K562 (cell line): ENCODE measurements around the gene NUDT5. TPM values are rescaled to one million over a fixed set of nuclear protein-coding genes. Genes with fewer than 3 reads are reported as not detected.

Source experiments
- ATAC-seq: fragments of 200-7000 bp; cut with Tn5 transposase; 3 replicates; pipeline ENCODE4 v1.9.1; 2020; ENCODE audit warnings: moderate library complexity
- BruUV-seq: library from RNA; stranded (reverse); fragments of 400-500 nt; replicated peaks from 2 replicates; lab custom pipeline; 2021; lab: Mats Ljungman, UMichigan
- CTCF ChIA-PET: fragments of 300-600 bp; formaldehyde crosslinking; extraction: SDS; loops from one replicate; lab custom pipeline; 2021; ENCODE audit warnings: low intra/inter-chr PET ratio; lab: Yijun Ruan, JAX
- POLR2A ChIA-PET: fragments of 300-600, 350-650 bp; sonication (Branson Sonifier 250); formaldehyde crosslinking; extraction: SDS; loops from one replicate; lab custom pipeline; 2021; ENCODE audit warnings: antibody characterized with exemption, inconsistent platforms; lab: Yijun Ruan, JAX
- DNase-seq, 4 experiments: peaks; one replicate each; pipeline versions ENCODE4 v3.0.0 to v3.0.0-alpha.2; 2011 to 2018; ENCODE audit warnings: low spot score in 3 of 4, mixed read lengths in 3 of 4; ENCODE audit errors: extremely low read depth in 1 of 4
- FAIRE-seq: peaks from 2 replicates; lab custom pipeline; 2011; peaks lifted over from hg19 to GRCh38; lab: Jason Lieb, UNC
- H2AFZ ChIP-seq: 2 replicates; pipeline ENCODE4 v1.6.0; 2011; ENCODE audit warnings: low read depth, low read length, control low read depth, inconsistent platforms
- H3K27ac ChIP-seq: fragments of 200-600 bp; 3 replicates; pipeline ENCODE4 v1.8.0; 2011; ENCODE audit warnings: low read depth, mild to moderate bottlenecking, control low read depth, inconsistent platforms, low read length, moderate library complexity, mixed read lengths; ENCODE audit errors: extremely low read depth
- H3K27me3 ChIP-seq, 2 experiments: fragments of 300-600 bp in 1 of 2; 2 replicates in 1 of 2; 3 replicates in 1 of 2; pipeline versions ENCODE4 v1.6.0 to v1.8.0; 2011; ENCODE audit warnings: inconsistent platforms in 2 of 2, low read length in 2 of 2, mild to moderate bottlenecking in 1 of 2, mixed read lengths in 1 of 2, moderate library complexity in 1 of 2; ENCODE audit not compliant: control insufficient read depth in 2 of 2, insufficient read depth in 2 of 2
- H3K36me3 ChIP-seq: fragments of 300-600 bp; 3 replicates; pipeline ENCODE4 v1.8.0; 2011; ENCODE audit warnings: mild to moderate bottlenecking, low read length, inconsistent platforms; ENCODE audit not compliant: control insufficient read depth, insufficient read depth
- H3K4me1 ChIP-seq, 2 experiments: fragments of 200-600 bp in 1 of 2; replicated peaks in 1 of 2; 2 replicates in 1 of 2; 3 replicates in 1 of 2; pipeline versions ENCODE4 v1.5.1 to v1.8.0; 2011; ENCODE audit warnings: inconsistent platforms in 2 of 2, low read length in 2 of 2, mild to moderate bottlenecking in 1 of 2, mixed read lengths in 1 of 2, moderate library complexity in 1 of 2; ENCODE audit not compliant: control insufficient read depth in 2 of 2, insufficient read depth in 2 of 2
- H3K4me2 ChIP-seq: 2 replicates; pipeline ENCODE4 v1.6.1; 2011; ENCODE audit warnings: low read length, control low read depth, inconsistent platforms, mixed read lengths; ENCODE audit not compliant: insufficient read depth
- H3K4me3 ChIP-seq: fragments of 200-600 bp; sonication (generic), shearing (Covaris generic); 2 replicates; pipeline ENCODE4 v1.5.1; 2016; ENCODE audit warnings: control low read depth, inconsistent platforms
- H3K79me2 ChIP-seq: fragments of 200-600 bp; 3 replicates; pipeline ENCODE4 v1.8.0; 2011; ENCODE audit warnings: low read length, inconsistent platforms; ENCODE audit not compliant: control insufficient read depth, insufficient read depth
- H3K9ac ChIP-seq, 2 experiments: 2 replicates each; pipeline versions ENCODE4 v1.6.0 to v1.6.1; 2011; ENCODE audit warnings: low read depth in 2 of 2, low read length in 2 of 2, control low read depth in 1 of 2, inconsistent platforms in 1 of 2, mild to moderate bottlenecking in 1 of 2, mixed read lengths in 1 of 2; ENCODE audit not compliant: insufficient read depth in 1 of 2
- H3K9me1 ChIP-seq: one replicate; pipeline ENCODE4 v1.6.0; 2011; ENCODE audit warnings: inconsistent platforms, mild to moderate bottlenecking, low read length, moderate library complexity; ENCODE audit not compliant: control insufficient read depth, insufficient read depth
- H3K9me3 ChIP-seq: replicated peaks from 2 replicates; pipeline ENCODE4 v1.5.1; 2011; ENCODE audit warnings: low read depth, low read length, inconsistent platforms; ENCODE audit not compliant: control insufficient read depth, insufficient read depth
- H4K20me1 ChIP-seq: replicated peaks from 2 replicates; pipeline ENCODE4 v1.6.1; 2011; ENCODE audit warnings: low read length, inconsistent platforms, mixed read lengths; ENCODE audit not compliant: control insufficient read depth, insufficient read depth
- BRD9 ChIP-seq: fragments of 450-650 bp; IDR thresholded peaks from 2 replicates; pipeline ENCODE4 v1.6.1; 2018; ENCODE audit warnings: low read depth; ENCODE audit not compliant: partially characterized antibody
- CTBP1 ChIP-seq: fragments of 450-650 bp; IDR thresholded peaks from 2 replicates; pipeline ENCODE4 v1.6.1; 2016; ENCODE audit warnings: borderline replicate concordance
- KLF10 ChIP-seq: fragments of 250-450 bp; sonication (Bioruptor Pico); IDR thresholded peaks from 2 replicates; pipeline ENCODE4 v1.6.1; 2021; ENCODE audit warnings: matching md5 sums
- MCM7 ChIP-seq, 2 experiments: fragments of 450-650 bp; IDR thresholded peaks; 2 replicates each; pipeline ENCODE4 v1.6.1; 2016 to 2018
- NR2C2 ChIP-seq, 2 experiments: fragments of 200-800 bp in 1 of 2; sonication (Bioruptor generic) in 1 of 2; sonication (generic) in 1 of 2; formaldehyde crosslinking in 1 of 2; IDR thresholded peaks; 2 replicates each; pipeline versions ENCODE4 v1.6.1 to v1.8.0; 2016 to 2022; ENCODE audit warnings: mild to moderate bottlenecking in 1 of 2, missing compliant biosample characterization in 1 of 2, missing genetic modification characterization in 1 of 2, missing genetic modification reagents in 1 of 2
- POLR2AphosphoS5 ChIP-seq: IDR thresholded peaks from 2 replicates; pipeline ENCODE4 v1.6.1; 2011; ENCODE audit warnings: mild to moderate bottlenecking, low read depth, low read length, moderate library complexity; ENCODE audit not compliant: control insufficient read depth, insufficient read depth
- RBBP5 ChIP-seq: fragments of 200-600 bp; sonication (generic); IDR thresholded peaks from 2 replicates; pipeline ENCODE4 v1.6.1; 2012; ENCODE audit warnings: borderline replicate concordance, mild to moderate bottlenecking, low read length, control low read depth, inconsistent platforms; ENCODE audit not compliant: insufficient read depth, poor library complexity, severe bottlenecking
- SOX6 ChIP-seq: fragments of 450-650 bp; IDR thresholded peaks from 2 replicates; pipeline ENCODE4 v1.6.1; 2014; ENCODE audit warnings: mild to moderate bottlenecking
- U2AF1 ChIP-seq: fragments of 200-400 bp; formaldehyde crosslinking; optimal IDR thresholded peaks from 2 replicates; pipeline ENCODE3; 2017; ENCODE audit warnings: mild to moderate bottlenecking, low read depth, low read length, moderate library complexity
- XRCC4 ChIP-seq: IDR thresholded peaks from one replicate; pipeline ENCODE4 v1.6.1; 2011; ENCODE audit not compliant: insufficient read depth, insufficient read length; ENCODE audit errors: extremely low read depth
- ZNF507 ChIP-seq: conservative IDR thresholded peaks from 2 replicates; pipeline ENCODE4 v1.6.1; 2017; ENCODE audit warnings: missing genetic modification characterization, missing compliant biosample characterization
- ZNF707 ChIP-seq: fragments of 250-450 bp; sonication (Bioruptor Pico); conservative IDR thresholded peaks from 2 replicates; pipeline ENCODE4 v1.8.0; 2022; ENCODE audit warnings: inconsistent platforms, mild to moderate bottlenecking, moderate library complexity
- WGBS: fragments of 100-300 bp; shearing (Covaris generic); methylation state at CpG from one replicate; pipeline ENCODE4 v1.1.6; 2016; ENCODE audit warnings: low coverage, mixed read lengths; ENCODE audit not compliant: insufficient coverage; ENCODE audit errors: missing lambda C conversion rate; 5-methylcytosine and 5-hydroxymethylcytosine counted together
- in situ Hi-C: fragments of 300-500 bp; cut with MboI; formaldehyde crosslinking; loops from 4 replicates; pipeline ENCODE4 v1.15.0; 2018; ENCODE audit warnings: inconsistent platforms, mixed read lengths
- intact Hi-C: fragments of 100-400 bp; cut with micrococcal nuclease; formaldehyde crosslinking; loops from 2 replicates; pipeline ENCODE4 v1.14.2; 2022
- polyA plus RNA-seq, 8 experiments: library from polyadenylated mRNA; depleted of rRNA in 4 of 8; stranded (reverse) in 5 of 8; unstranded in 3 of 8; fragments of >200 nt; fragmentation: Nextera tagmentation in 2 of 8; fragmentation: Illumina TruSeq in 1 of 8; extraction: Ambion mirVana in 2 of 8; extraction: Trizol in 1 of 8; gene quantifications; 2 replicates each; pipeline versions ENCODE4 v1.2.1 to v1.2.3, GENCODE V29; 2011 to 2014; ENCODE audit warnings: inconsistent platforms in 1 of 8, missing spikeins in 1 of 8
- total RNA-seq, 7 experiments: library from RNA; depleted of rRNA in 6 of 7; stranded (reverse); fragments of >200 nt in 6 of 7; fragmentation: Illumina TruSeq in 2 of 7; extraction: Trizol in 2 of 7; gene quantifications; 2 replicates each; pipeline versions ENCODE4 v1.2.1 to v1.2.3, GENCODE V29; 2011 to 2021; ENCODE audit warnings: low replicate concordance in 1 of 7
- TF ChIP-seq, protein P1 (sequence below): fragments of 250-450 bp; sonication (Bioruptor Pico); IDR thresholded peaks from 2 replicates; pipeline ENCODE4 v1.5.1; 2021; ENCODE audit warnings: mild to moderate bottlenecking

NUDT5 gene
- total and polyA plus RNA-seq, 9 of the 15 experiments (the other 6 are each of a cell fraction or from before 2014, with no cell fraction given) = 87.7 to 422 (median 186) TPM

- Histone ChIP-seq H3K4me3 (no peak overlapping the region), H3K27ac (no peak overlapping the region), H3K4me1 (no peaks in the 10 kb centered on the region; a peak in 1 of 5 replicates), H3K36me3 (peaks cover 22% of the 10 kb centered on the region), H3K4me2 (no peak overlapping the region), H3K9me3 (no peaks in the 10 kb centered on the region), H2AFZ (no peak overlapping the region), H3K79me2 (no peaks in the 10 kb centered on the region), H3K9me1 (no peaks in the 10 kb centered on the region), H3K27me3 (no peaks in the 10 kb centered on the region), H4K20me1 (no peaks in the 10 kb centered on the region), H3K9ac (no peak overlapping the region)
- DNase-seq (no peak), ATAC-seq (no peak), FAIRE-seq (no peak)
- TF ChIP-seq BRD9 (no peak), NR2C2 (CRISPR knock-in tag; IDR thresholded peaks at IDR 0.05) (no peak), NR2C2 (tag; IDR thresholded peaks at IDR 0.05) (no peak), RBBP5 (no peak), ZNF507 (tag) (no peak), U2AF1 (no peak), KLF10 (no peak)
- ChIA-PET CTCF (no interaction called here), POLR2A (no interaction called here)
- no TSS peak for BruUV-seq
- intact Hi-C loops (no loop called here), in situ Hi-C loops (no loop called here)
- WGBS = 70% methylated on average over 5 of the region's 5 CpGs
These were observed 35.0 kb downstream of the NUDT5 start for GRCh38 chr10:12160664-12161063.

DNA sequence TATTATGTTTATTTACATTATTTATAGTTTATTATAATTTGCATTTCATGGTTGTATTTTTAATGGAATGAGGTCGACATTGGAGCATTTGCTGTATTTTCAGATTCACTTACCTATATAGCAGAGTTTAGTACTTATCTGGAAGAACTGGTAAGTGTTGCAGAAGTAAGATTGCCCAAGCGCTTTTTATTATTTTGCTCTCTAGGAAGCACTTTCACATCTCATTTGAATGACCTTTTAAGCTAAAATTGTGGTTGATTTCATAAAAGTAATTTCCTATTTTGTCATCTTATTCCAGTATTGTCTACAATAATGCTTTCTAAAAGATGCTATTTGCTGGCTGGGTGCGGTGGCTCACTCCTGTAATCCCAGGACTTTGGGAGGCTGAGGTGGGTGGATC, 37.6 kb downstream of the NUDT5 start:
- ATAC-seq (no peak), DNase-seq (no peak), FAIRE-seq (no peak)
- WGBS = 64% methylated on average over 3 of the region's 3 CpGs
- Histone ChIP-seq H4K20me1 (no peaks in the 10 kb centered on the region), H3K79me2 (no peaks in the 10 kb centered on the region), H3K4me3 (no peak overlapping the region), H3K9me3 (no peaks in the 10 kb centered on the region; the same call in 1 of the 2 replicates), H3K27ac (no peak overlapping the region), H3K9ac (no peak overlapping the region), H2AFZ (no peak overlapping the region), H3K27me3 (no peaks in the 10 kb centered on the region), H3K4me2 (no peak overlapping the region), H3K9me1 (no peaks in the 10 kb centered on the region), H3K36me3 (peaks cover 14% of the 10 kb centered on the region), H3K4me1 (no peaks in the 10 kb centered on the region; a peak in 1 of 5 replicates)
- POLR2A ChIA-PET = interaction anchor here (2.0 kb wide), 1 partner anchor 11 kb away, joined by 8 read pairs; no protein-coding TSS in a partner anchor
- CTCF ChIA-PET = no interaction called here
- intact Hi-C loops (no loop called here), in situ Hi-C loops (no loop called here)
- BruUV-seq = no TSS peak
- TF ChIP-seq ZNF707 (CRISPR knock-in tag) = no peak
- TF ChIP-seq MCM7 (IDR thresholded peaks at IDR 0.05) = no peak
- no peak for TF ChIP-seq POLR2AphosphoS5
- no peak for TF ChIP-seq XRCC4
- TF ChIP-seq CTBP1 = no peak
- TF ChIP-seq SOX6 = no peak
- TF ChIP-seq, protein P1, sequence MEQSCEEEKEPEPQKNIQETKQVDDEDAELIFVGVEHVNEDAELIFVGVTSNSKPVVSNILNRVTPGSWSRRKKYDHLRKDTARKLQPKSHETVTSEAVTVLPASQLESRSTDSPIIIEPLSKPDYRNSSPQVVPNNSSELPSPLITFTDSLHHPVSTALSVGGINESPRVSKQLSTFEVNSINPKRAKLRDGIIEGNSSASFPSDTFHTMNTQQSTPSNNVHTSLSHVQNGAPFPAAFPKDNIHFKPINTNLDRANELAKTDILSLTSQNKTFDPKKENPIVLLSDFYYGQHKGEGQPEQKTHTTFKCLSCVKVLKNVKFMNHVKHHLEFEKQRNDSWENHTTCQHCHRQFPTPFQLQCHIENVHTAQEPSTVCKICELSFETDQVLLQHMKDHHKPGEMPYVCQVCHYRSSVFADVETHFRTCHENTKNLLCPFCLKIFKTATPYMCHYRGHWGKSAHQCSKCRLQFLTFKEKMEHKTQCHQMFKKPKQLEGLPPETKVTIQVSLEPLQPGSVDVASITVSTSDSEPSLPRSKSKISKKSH (CRISPR knock-in tag) = no peak
